HG03103 (cell line): ENCODE measurements around the gene SH3RF2.
"Not testable (repeated sequence)": the region's sequence is repeated elsewhere in the genome, so short reads cannot be mapped to it uniquely, and the experiment has no call there.

Source experiments
- ATAC-seq: cut with Tn5 transposase; IDR thresholded peaks from one replicate; pipeline ENCODE4 v1.9.1; 2021; ENCODE audit warnings: low read depth; ENCODE audit not compliant: unreplicated experiment

Gene SH3RF2

GRCh38 chr5:145947581-145947980 lies 11.2 kb downstream of the SH3RF2 start:
- no peak for ATAC-seq

GRCh38 chr5:145948047-145948446 lies 11.7 kb downstream of the SH3RF2 start:
- no peak for ATAC-seq

GRCh38 chr5:145948921-145949320 lies 12.5 kb downstream of the SH3RF2 start:
- no peak for ATAC-seq

GRCh38 chr5:145949474-145949873 lies 13.1 kb downstream of the SH3RF2 start:
- ATAC-seq = no peak

GRCh38 chr5:145951071-145951470 lies 14.7 kb downstream of the SH3RF2 start:
- no peak for ATAC-seq

- no peak for ATAC-seq
Observed at GRCh38 chr5:145953202-145953601, 16.8 kb downstream of the SH3RF2 start.

GRCh38 chr5:145954140-145954539 lies 17.8 kb downstream of the SH3RF2 start:
- ATAC-seq = not testable (repeated sequence)

GRCh38 chr5:145957388-145957787 lies 21.0 kb downstream of the SH3RF2 start:
- ATAC-seq = no peak

GRCh38 chr5:145958436-145958835 lies 22.1 kb downstream of the SH3RF2 start:
- no peak for ATAC-seq

GRCh38 chr5:145960166-145960565 lies 23.8 kb downstream of the SH3RF2 start:
- no peak for ATAC-seq

GRCh38 chr5:145960848-145961600 lies 24.6 kb downstream of the SH3RF2 start:
- ATAC-seq = no peak

- ATAC-seq = no peak
Observed at GRCh38 chr5:145962001-145962400, 25.6 kb downstream of the SH3RF2 start.

- not testable (repeated sequence) for ATAC-seq
Observed at GRCh38 chr5:145964008-145964407, 27.6 kb downstream of the SH3RF2 start.

- no peak for ATAC-seq
Observed at GRCh38 chr5:145965804-145966203, 29.4 kb downstream of the SH3RF2 start.

- no peak for ATAC-seq
Observed at GRCh38 chr5:145967296-145967695, 30.9 kb downstream of the SH3RF2 start.

- ATAC-seq = no peak
Observed at GRCh38 chr5:145968970-145969713, 32.8 kb downstream of the SH3RF2 start.

- ATAC-seq = no peak
Observed at GRCh38 chr5:145969714-145970092, 33.3 kb downstream of the SH3RF2 start.

- ATAC-seq = no peak
Observed at GRCh38 chr5:145971108-145971507, 34.7 kb downstream of the SH3RF2 start.

- ATAC-seq = no peak
Observed at GRCh38 chr5:145971701-145972100, 35.3 kb downstream of the SH3RF2 start.

- ATAC-seq = no peak
Observed at GRCh38 chr5:145975001-145975360, 38.6 kb downstream of the SH3RF2 start.

- ATAC-seq = no peak
Observed at GRCh38 chr5:145975361-145976066, 39.1 kb downstream of the SH3RF2 start.
